Skin of body (tissue), 1 donor: ENCODE results near the gene OSM. TPM values are rescaled to one million over a fixed set of nuclear protein-coding genes. Genes with fewer than 3 reads are reported as not detected.

Experiments
- total RNA-seq: library from RNA; depleted of rRNA; stranded (reverse); fragments of >200 nt; gene quantifications from one replicate; pipeline ENCODE4 v1.2.3, GENCODE V29; 2014

OSM gene
- total RNA-seq, 1 donor from 2014 or later, result 1.3 TPM

Other genes starting within 250 kb of the OSM start
- gene HORMAD2, start 186.4 kb downstream of the OSM start, total RNA-seq, result not detected
- gene LIF, start 20.1 kb downstream of the OSM start, total RNA-seq, result 1.9 TPM
- 5.2 TPM for gene CASTOR1, start 22.7 kb upstream of the OSM start, total RNA-seq
- 10.8 TPM for gene TBC1D10A, start 60.1 kb upstream of the OSM start, total RNA-seq
- gene SF3A1, start 90.0 kb upstream of the OSM start, total RNA-seq, result 30.0 TPM
- 1.8 TPM for gene CCDC157, start 90.2 kb upstream of the OSM start, total RNA-seq
- gene RNF215, start 120.6 kb upstream of the OSM start, total RNA-seq, result 6.5 TPM
- gene SEC14L2, start 130.2 kb upstream of the OSM start, total RNA-seq, result 5.1 TPM
- 3.3 TPM for gene MTFP1, start 158.9 kb upstream of the OSM start, total RNA-seq
- not detected for gene SEC14L3, start 205.2 kb upstream of the OSM start, total RNA-seq
- gene SEC14L4, start 238.8 kb upstream of the OSM start, total RNA-seq, result 1.4 TPM